ENCODE measurements around the gene CRHR2. TPM values are rescaled to one million over a fixed set of nuclear protein-coding genes. Genes with fewer than 3 reads are reported as not detected.

The CRHR2 gene
- polyA plus RNA-seq, 2 of the 4 experiments (the other 2 are of a cell fraction) = not detected

GRCh38 chr7:30649717-30650420 lies 32.4 kb downstream of the CRHR2 start:
- ChIA-PET POLR2A (no interaction called here), CTCF (no interaction called here)
- no peak overlapping the region for H3K4me3 ChIP-seq
- H3K4me1 ChIP-seq = no peaks in the 10 kb centered on the region
- H3K4me2 ChIP-seq = no peak overlapping the region
- no peaks in the 10 kb centered on the region for H3K9me3 ChIP-seq
- no peak overlapping the region for H3K27ac ChIP-seq
- no peak for ATAC-seq
- no peak for DNase-seq (ENCODE audit: low read depth in 1 of 2, low spot score in 1 of 2)
- no peak for FAIRE-seq
- TF ChIP-seq FOSB (CRISPR knock-in tag; IDR thresholded peaks at IDR 0.05) = no peak
- 88% methylated on average over 13 of the region's 13 CpGs for WGBS (ENCODE audit: missing lambda C conversion rate)

- no peak for TF ChIP-seq ATOH8 (CRISPR knock-in tag; IDR thresholded peaks at IDR 0.05; ENCODE audit: low read depth)
- no peak for TF ChIP-seq FOSL2 (IDR thresholded peaks at IDR 0.05)
- TF ChIP-seq FOSL2 (CRISPR knock-in tag; IDR thresholded peaks at IDR 0.05) = no peak
- no peak for TF ChIP-seq RCOR1 (IDR thresholded peaks at IDR 0.05; ENCODE audit: low read depth, low read length)
- TF ChIP-seq, protein P1, sequence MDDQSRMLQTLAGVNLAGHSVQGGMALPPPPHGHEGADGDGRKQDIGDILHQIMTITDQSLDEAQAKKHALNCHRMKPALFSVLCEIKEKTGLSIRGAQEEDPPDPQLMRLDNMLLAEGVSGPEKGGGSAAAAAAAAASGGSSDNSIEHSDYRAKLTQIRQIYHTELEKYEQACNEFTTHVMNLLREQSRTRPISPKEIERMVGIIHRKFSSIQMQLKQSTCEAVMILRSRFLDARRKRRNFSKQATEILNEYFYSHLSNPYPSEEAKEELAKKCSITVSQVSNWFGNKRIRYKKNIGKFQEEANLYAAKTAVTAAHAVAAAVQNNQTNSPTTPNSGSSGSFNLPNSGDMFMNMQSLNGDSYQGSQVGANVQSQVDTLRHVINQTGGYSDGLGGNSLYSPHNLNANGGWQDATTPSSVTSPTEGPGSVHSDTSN (IDR thresholded peaks at IDR 0.05) = no peak
- no peak for TF ChIP-seq MAX (IDR thresholded peaks at IDR 0.05)
- no peak for TF ChIP-seq FOXS1 (CRISPR knock-in tag; IDR thresholded peaks at IDR 0.05)
- TF ChIP-seq JUNB (IDR thresholded peaks at IDR 0.05) = no peak
- no peak for TF ChIP-seq KDM1A (IDR thresholded peaks at IDR 0.05; ENCODE audit: low read depth)
- TF ChIP-seq, protein P2, sequence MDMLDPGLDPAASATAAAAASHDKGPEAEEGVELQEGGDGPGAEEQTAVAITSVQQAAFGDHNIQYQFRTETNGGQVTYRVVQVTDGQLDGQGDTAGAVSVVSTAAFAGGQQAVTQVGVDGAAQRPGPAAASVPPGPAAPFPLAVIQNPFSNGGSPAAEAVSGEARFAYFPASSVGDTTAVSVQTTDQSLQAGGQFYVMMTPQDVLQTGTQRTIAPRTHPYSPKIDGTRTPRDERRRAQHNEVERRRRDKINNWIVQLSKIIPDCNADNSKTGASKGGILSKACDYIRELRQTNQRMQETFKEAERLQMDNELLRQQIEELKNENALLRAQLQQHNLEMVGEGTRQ (IDR thresholded peaks at IDR 0.05) = no peak
- Histone ChIP-seq H3K4me2 (no peak overlapping the region), H3K9me3 (no peaks in the 10 kb centered on the region), H3K27ac (no peak overlapping the region), H3K4me3 (no peak overlapping the region), H3K4me1 (no peaks in the 10 kb centered on the region)
- DNase-seq (ENCODE audit: low read depth in 1 of 2, low spot score in 1 of 2) (no peak), FAIRE-seq (no peak), ATAC-seq (no peak)
- ChIA-PET POLR2A (interaction anchor here (0.5 kb wide), 1 partner anchor 1286 kb away, joined by 3 read pairs; no protein-coding TSS in a partner anchor), CTCF (interaction anchor here (1.3 kb wide), 1 partner anchor 91 kb away, joined by 3 read pairs; no protein-coding TSS in a partner anchor)
- 78% methylated on average over 15 of the region's 15 CpGs for WGBS (ENCODE audit: missing lambda C conversion rate)
Observed at GRCh38 chr7:30648744-30649540, 33.3 kb downstream of the CRHR2 start.

GRCh38 chr7:30647589-30648364 lies 34.5 kb downstream of the CRHR2 start:
- POLR2A ChIA-PET = no interaction called here
- Histone ChIP-seq H3K4me3 (no peak overlapping the region), H3K9me3 (no peaks in the 10 kb centered on the region), H3K4me2 (no peak overlapping the region), H3K27ac (no peak overlapping the region), H3K4me1 (no peaks in the 10 kb centered on the region)
- no peak for DNase-seq (ENCODE audit: low read depth in 1 of 2, low spot score in 1 of 2)
- ATAC-seq = peak; percentile 28 to 35; a peak in 4 of 6 replicates
- CTCF ChIA-PET = interaction anchor here (1.0 to 2.4 kb wide), 3 partner anchors 14 to 291 kb away, joined by 3 to 6 read pairs (median 3); no protein-coding TSS in a partner anchor
- no peak for TF ChIP-seq SREBF2 (IDR thresholded peaks at IDR 0.05)
- TF ChIP-seq HES2 (IDR thresholded peaks at IDR 0.05) = no peak
- no peak for TF ChIP-seq SMC3 (IDR thresholded peaks at IDR 0.05)
- TF ChIP-seq, protein P3, sequence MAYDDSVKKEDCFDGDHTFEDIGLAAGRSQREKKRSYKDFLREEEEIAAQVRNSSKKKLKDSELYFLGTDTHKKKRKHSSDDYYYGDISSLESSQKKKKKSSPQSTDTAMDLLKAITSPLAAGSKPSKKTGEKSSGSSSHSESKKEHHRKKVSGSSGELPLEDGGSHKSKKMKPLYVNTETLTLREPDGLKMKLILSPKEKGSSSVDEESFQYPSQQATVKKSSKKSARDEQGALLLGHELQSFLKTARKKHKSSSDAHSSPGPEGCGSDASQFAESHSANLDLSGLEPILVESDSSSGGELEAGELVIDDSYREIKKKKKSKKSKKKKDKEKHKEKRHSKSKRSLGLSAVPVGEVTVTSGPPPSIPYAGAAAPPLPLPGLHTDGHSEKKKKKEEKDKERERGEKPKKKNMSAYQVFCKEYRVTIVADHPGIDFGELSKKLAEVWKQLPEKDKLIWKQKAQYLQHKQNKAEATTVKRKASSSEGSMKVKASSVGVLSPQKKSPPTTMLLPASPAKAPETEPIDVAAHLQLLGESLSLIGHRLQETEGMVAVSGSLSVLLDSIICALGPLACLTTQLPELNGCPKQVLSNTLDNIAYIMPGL (CRISPR knock-in tag; IDR thresholded peaks at IDR 0.05; ENCODE audit: borderline replicate concordance) = no peak
- TF ChIP-seq ATOH8 (CRISPR knock-in tag; IDR thresholded peaks at IDR 0.05; ENCODE audit: low read depth) = no peak
- no peak for TF ChIP-seq EP300 (IDR thresholded peaks at IDR 0.05)
- no peak for TF ChIP-seq CEBPB (IDR thresholded peaks at IDR 0.05)
- TF ChIP-seq, protein P4, sequence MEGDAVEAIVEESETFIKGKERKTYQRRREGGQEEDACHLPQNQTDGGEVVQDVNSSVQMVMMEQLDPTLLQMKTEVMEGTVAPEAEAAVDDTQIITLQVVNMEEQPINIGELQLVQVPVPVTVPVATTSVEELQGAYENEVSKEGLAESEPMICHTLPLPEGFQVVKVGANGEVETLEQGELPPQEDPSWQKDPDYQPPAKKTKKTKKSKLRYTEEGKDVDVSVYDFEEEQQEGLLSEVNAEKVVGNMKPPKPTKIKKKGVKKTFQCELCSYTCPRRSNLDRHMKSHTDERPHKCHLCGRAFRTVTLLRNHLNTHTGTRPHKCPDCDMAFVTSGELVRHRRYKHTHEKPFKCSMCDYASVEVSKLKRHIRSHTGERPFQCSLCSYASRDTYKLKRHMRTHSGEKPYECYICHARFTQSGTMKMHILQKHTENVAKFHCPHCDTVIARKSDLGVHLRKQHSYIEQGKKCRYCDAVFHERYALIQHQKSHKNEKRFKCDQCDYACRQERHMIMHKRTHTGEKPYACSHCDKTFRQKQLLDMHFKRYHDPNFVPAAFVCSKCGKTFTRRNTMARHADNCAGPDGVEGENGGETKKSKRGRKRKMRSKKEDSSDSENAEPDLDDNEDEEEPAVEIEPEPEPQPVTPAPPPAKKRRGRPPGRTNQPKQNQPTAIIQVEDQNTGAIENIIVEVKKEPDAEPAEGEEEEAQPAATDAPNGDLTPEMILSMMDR (IDR thresholded peaks at IDR 0.05) = no peak
- no peak for TF ChIP-seq CBX2 (IDR thresholded peaks at IDR 0.05; ENCODE audit: borderline replicate concordance, low read depth)
- no peak for TF ChIP-seq ZSCAN20 (CRISPR knock-in tag; IDR thresholded peaks at IDR 0.05)
- TF ChIP-seq PHF8 (IDR thresholded peaks at IDR 0.05; ENCODE audit: borderline replicate concordance, low read depth) = no peak
- no peak for FAIRE-seq
- WGBS (ENCODE audit: missing lambda C conversion rate) = 82% methylated on average over 10 of the region's 10 CpGs

All from A549 (cell line).